Measurements from ENCODE around the gene LSAMP. TPM values are rescaled to one million over a fixed set of nuclear protein-coding genes. Genes with fewer than 3 reads are reported as not detected.

The LSAMP gene
- total RNA-seq, 2 donors from 2014 or later = 1.1 to 5.9 TPM

GRCh38 chr3:116374901-116375300, 70.4 kb downstream of the LSAMP start:
- H3K4me1 ChIP-seq = no peaks in the 10 kb centered on the region
- H3K4me3 ChIP-seq = no peak overlapping the region
- no peaks in the 10 kb centered on the region for H3K9me3 ChIP-seq
- no peak for DNase-seq
- intact Hi-C loops (cut with DNase I) = no loop called here
- no peaks in the 10 kb centered on the region for H3K27me3 ChIP-seq
- no peaks in the 10 kb centered on the region for H3K36me3 ChIP-seq
- H3K9ac ChIP-seq (ENCODE audit: low read depth in 2 of 2, low read length in 2 of 2) = no peak overlapping the region
- no peak for TF ChIP-seq CTCF (IDR thresholded peaks at IDR 0.05)
- H3K27ac ChIP-seq = no peak overlapping the region

- no peak for DNase-seq
- Histone ChIP-seq H3K27me3 (no peaks in the 10 kb centered on the region), H3K27ac (no peak overlapping the region), H3K4me3 (no peak overlapping the region), H3K36me3 (no peaks in the 10 kb centered on the region), H3K4me1 (no peaks in the 10 kb centered on the region), H3K9me3 (no peaks in the 10 kb centered on the region), H3K9ac (ENCODE audit: low read depth in 2 of 2, low read length in 2 of 2) (no peak overlapping the region)
- no peak for TF ChIP-seq CTCF (IDR thresholded peaks at IDR 0.05)
- intact Hi-C loops (cut with DNase I) = no loop called here
Observed at GRCh38 chr3:116367761-116368395, 77.4 kb downstream of the LSAMP start.

GRCh38 chr3:116356056-116356455, 89.2 kb downstream of the LSAMP start:
- Histone ChIP-seq H3K36me3 (no peaks in the 10 kb centered on the region), H3K4me3 (no peak overlapping the region), H3K4me1 (no peaks in the 10 kb centered on the region), H3K27me3 (no peaks in the 10 kb centered on the region), H3K9me3 (no peaks in the 10 kb centered on the region), H3K9ac (ENCODE audit: low read depth in 2 of 2, low read length in 2 of 2) (no peak overlapping the region), H3K27ac (no peak overlapping the region)
- intact Hi-C loops (cut with DNase I) = no loop called here
- no peak for DNase-seq
- no peak for TF ChIP-seq CTCF (IDR thresholded peaks at IDR 0.05)

- intact Hi-C loops (cut with DNase I) = no loop called here
- Histone ChIP-seq H3K27me3 (no peaks in the 10 kb centered on the region), H3K27ac (no peak overlapping the region), H3K9ac (ENCODE audit: low read depth in 2 of 2, low read length in 2 of 2) (no peak overlapping the region), H3K4me3 (no peak overlapping the region), H3K36me3 (no peaks in the 10 kb centered on the region), H3K9me3 (no peaks in the 10 kb centered on the region), H3K4me1 (no peaks in the 10 kb centered on the region)
- no peak for DNase-seq
- no peak for TF ChIP-seq CTCF (IDR thresholded peaks at IDR 0.05)
Observed at GRCh38 chr3:116354382-116354781, 90.9 kb downstream of the LSAMP start.

GRCh38 chr3:116350119-116350733, 95.1 kb downstream of the LSAMP start:
- no peak for TF ChIP-seq CTCF (IDR thresholded peaks at IDR 0.05)
- no peaks in the 10 kb centered on the region for H3K36me3 ChIP-seq
- no peak for DNase-seq
- H3K4me1 ChIP-seq = no peaks in the 10 kb centered on the region
- intact Hi-C loops (cut with DNase I) = no loop called here
- H3K27me3 ChIP-seq = no peaks in the 10 kb centered on the region
- no peak overlapping the region for H3K4me3 ChIP-seq
- no peak overlapping the region for H3K27ac ChIP-seq
- H3K9ac ChIP-seq (ENCODE audit: low read depth in 2 of 2, low read length in 2 of 2) = no peak overlapping the region
- H3K9me3 ChIP-seq = no peaks in the 10 kb centered on the region

Measured in colonic mucosa (tissue), 4 donors.